GM18873 (cell line): ENCODE data around the gene MET.
A peak's percentile ranks its signal among the peaks of the same experiment; 100 is the strongest.
"Not testable (repeated sequence)": the region's sequence is repeated elsewhere in the genome, so short reads cannot be mapped to it uniquely, and the experiment has no call there.

ENCODE experiments used
- ATAC-seq: cut with Tn5 transposase; IDR thresholded peaks from one replicate; pipeline ENCODE4 v1.9.1; 2021; ENCODE audit warnings: mild to moderate bottlenecking, moderate library complexity, moderate number of reproducible peaks; ENCODE audit not compliant: unreplicated experiment, low FRiP score

Gene MET

GRCh38 chr7:116801092-116801710, 129.2 kb downstream of the MET start:
- ATAC-seq = no peak

GRCh38 chr7:116802144-116802745, 130.2 kb downstream of the MET start:
- ATAC-seq = no peak

- peak; percentile 59 for ATAC-seq
These were observed 130.8 kb downstream of the MET start for GRCh38 chr7:116802746-116803152.

GRCh38 chr7:116804471-116804870, 132.5 kb downstream of the MET start:
- ATAC-seq = no peak

- ATAC-seq = no peak
These were observed 133.1 kb downstream of the MET start for GRCh38 chr7:116805100-116805544.

DNA sequence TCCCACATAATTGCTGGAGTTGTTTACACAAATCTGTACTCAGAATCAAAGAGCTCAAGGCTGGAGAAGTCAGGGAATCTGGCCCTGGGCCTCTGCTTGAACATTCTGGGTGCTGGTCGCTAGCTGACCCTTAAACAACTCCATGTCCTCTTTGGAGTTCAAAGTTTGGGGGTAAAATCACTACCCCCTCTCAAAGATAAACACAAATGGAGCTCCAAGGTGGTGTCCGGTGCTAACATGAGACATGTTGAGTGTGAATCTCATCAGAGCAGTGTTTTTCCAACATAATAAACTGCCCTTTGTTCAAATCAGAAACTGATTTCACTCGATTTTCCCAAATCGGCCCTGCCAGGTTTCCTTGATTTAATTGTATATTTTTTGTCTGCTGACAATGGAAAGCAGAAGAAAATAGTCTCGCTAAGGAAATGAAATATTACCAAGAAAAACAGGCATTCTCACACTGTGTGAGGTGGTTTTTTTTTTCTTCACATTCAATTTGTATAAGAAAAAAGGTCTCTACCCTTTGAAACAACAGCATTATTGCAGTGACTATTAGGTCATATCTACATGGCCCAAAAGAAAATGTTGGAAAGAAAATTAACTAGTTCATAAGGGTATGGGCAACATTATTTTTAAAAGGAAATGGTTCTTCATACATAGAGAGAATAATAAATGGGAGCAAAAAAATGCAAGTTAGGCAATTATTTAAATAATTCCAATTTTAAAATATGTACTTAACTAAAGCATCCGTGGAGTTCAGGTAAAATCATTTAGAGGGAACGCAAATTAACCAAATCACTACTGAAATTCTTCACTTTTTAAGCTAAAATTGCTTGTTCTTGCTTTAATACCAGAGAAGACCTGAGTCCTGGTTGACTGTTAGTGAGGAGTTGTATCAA, 134.3 kb downstream of the MET start:
- ATAC-seq = no peak

- no peak for ATAC-seq
These were observed 135.1 kb downstream of the MET start for GRCh38 chr7:116807011-116807560.

GRCh38 chr7:116809636-116810266, 137.8 kb downstream of the MET start:
- ATAC-seq = no peak

DNA sequence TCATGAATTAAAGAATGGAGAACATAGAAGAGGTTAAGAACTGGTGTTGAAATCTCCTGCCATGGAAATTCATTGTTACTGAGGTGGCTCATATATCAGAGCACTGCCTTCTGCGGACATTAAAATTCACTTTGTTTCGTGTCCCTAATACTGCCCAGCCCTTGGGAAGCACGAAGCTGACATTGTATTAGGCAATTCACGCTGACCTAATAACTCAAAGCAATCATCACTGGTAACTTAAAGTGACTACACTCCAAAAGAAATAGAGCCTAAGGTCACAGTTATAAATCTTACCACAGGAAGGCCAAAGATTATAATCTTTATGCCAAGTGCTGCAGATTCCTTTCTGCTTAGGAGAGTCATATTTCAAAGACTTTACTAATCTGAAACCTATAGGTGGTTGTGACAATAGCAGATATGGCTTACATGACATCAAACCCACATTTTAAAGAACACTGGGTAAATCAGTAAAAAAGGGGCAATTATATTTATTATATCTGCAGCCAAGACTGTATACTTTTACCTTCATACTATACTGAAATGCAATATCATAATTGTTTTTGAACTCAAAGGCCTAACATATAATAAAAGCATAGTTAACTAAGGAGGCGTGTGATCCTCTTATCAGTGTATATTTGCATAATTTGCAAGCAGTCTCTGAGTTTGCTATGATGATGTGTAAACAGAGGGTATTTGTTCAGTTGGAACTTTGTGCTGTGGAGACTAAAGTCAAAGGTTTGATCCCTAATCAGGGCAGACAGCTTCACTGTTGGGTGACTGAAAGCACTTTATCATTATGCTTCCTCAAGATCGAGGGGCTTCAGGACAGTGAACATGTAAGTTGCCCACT, 138.5 kb downstream of the MET start:
- ATAC-seq = no peak

GRCh38 chr7:116811768-116812167, 139.8 kb downstream of the MET start:
- ATAC-seq = no peak

- ATAC-seq = peak; percentile 54
These were observed 140.9 kb downstream of the MET start for GRCh38 chr7:116812860-116813259.

GRCh38 chr7:116813371-116813770, 141.4 kb downstream of the MET start:
- ATAC-seq = not testable (repeated sequence)

- ATAC-seq = no peak
These were observed 143.0 kb downstream of the MET start for GRCh38 chr7:116815041-116815440.

- no peak for ATAC-seq
These were observed 148.2 kb downstream of the MET start for GRCh38 chr7:116820149-116820548.

GRCh38 chr7:116821647-116822046, 149.7 kb downstream of the MET start:
- not testable (repeated sequence) for ATAC-seq

DNA sequence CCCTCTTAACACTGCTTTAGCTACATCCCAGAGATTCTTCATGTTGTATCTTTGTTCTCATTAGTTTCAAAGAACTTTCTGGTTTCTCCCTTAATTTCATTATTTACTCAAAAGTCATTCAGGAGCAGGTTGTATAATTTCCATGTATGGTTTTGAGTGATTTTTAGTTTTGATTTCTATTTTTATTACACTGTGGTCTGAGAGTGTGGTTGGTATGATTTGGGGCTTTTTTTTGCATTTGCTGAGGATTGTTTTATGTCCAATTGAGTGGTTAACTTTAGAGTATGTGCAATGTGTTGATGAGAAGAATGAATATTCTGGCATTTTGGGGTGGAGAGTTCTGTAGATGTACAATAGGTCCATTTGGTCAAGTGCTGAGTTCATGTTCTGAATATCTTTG, 152.5 kb downstream of the MET start:
- no peak for ATAC-seq

- ATAC-seq = no peak
These were observed 156.3 kb downstream of the MET start for GRCh38 chr7:116828281-116828680.

- no peak for ATAC-seq
These were observed 157.0 kb downstream of the MET start for GRCh38 chr7:116829041-116829440.

- no peak for ATAC-seq
These were observed 157.5 kb downstream of the MET start for GRCh38 chr7:116829493-116829892.

DNA sequence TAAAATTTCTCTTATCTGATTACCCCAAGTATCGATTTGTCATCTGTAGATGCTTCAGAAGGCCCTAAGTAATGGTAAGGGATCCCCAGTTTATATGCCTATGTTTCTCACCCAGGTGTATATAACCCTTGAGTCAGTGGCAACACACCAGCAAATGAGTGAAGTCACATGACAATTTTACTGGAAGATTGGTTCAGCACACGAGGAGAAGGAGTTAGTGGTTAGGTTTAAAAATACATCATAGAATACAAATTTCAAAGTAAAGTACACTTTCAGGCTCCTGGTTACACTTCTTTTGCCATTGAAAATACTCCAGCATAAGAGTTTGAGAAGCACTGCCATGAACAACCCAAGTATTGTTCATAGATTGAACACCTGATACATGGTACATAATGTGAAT, 160.7 kb downstream of the MET start:
- no peak for ATAC-seq
